Esophagus squamous epithelium (tissue), 5 donors: ENCODE measurements around the gene FAS. TPM values are rescaled to one million over a fixed set of nuclear protein-coding genes. Genes with fewer than 3 reads are reported as not detected.

Source experiments
- DNase-seq: peaks from one replicate; lab custom pipeline; 2025; lab: John Stamatoyannopoulos, UW
- H3K27ac ChIP-seq, 4 donors: fragments of 200-600 bp; sonication (generic); one replicate each; pipeline ENCODE4 v1.5.1; 2016 to 2019; ENCODE audit warnings: mild to moderate bottlenecking in 1 of 4
- H3K27me3 ChIP-seq, 4 donors: fragments of 200-600 bp; sonication (generic); 1 replicate in 3 of 4; 2 replicates in 1 of 4; pipeline versions ENCODE4 v1.5.1 to v1.6.0; 2017 to 2021; ENCODE audit warnings: antibody characterized with exemption in 1 of 4
- H3K36me3 ChIP-seq, 3 donors: fragments of 200-600 bp; sonication (generic); one replicate each; pipeline ENCODE4 v1.5.1; 2016 to 2019
- H3K4me1 ChIP-seq, 3 donors: fragments of 200-600 bp; sonication (generic); one replicate each; pipeline ENCODE4 v1.5.1; 2017 to 2019
- H3K4me3 ChIP-seq, 4 donors: fragments of 200-600 bp; sonication (generic); 1 replicate in 3 of 4; 2 replicates in 1 of 4; pipeline ENCODE4 v1.5.1; 2016 to 2019; ENCODE audit warnings: mild to moderate bottlenecking in 2 of 4, moderate library complexity in 1 of 4
- H3K9me3 ChIP-seq, 3 donors: fragments of 200-600 bp; sonication (generic); one replicate each; pipeline ENCODE4 v1.5.1; 2016 to 2019
- CTCF ChIP-seq, 6 experiments: fragments of 450-650 bp in 4 of 6; fragments of 200-600 bp in 2 of 6; sonication (generic) in 2 of 6; IDR thresholded peaks; one replicate each; pipeline ENCODE4 v1.5.1; 2016 to 2019; ENCODE audit warnings: antibody characterized with exemption in 6 of 6, mild to moderate bottlenecking in 4 of 6, moderate library complexity in 4 of 6
- POLR2A ChIP-seq, 4 donors: fragments of 450-650 bp; IDR thresholded peaks; one replicate each; pipeline ENCODE4 v1.6.1; 2017; ENCODE audit warnings: antibody characterized with exemption in 4 of 4, mild to moderate bottlenecking in 4 of 4, moderate library complexity in 3 of 4
- WGBS, 2 donors: methylation state at CpG; one replicate each; pipeline ENCODE4 v1.1.5; 2018; 5-methylcytosine and 5-hydroxymethylcytosine counted together
- intact Hi-C: fragments of 100-400 bp; cut with DNase I; formaldehyde crosslinking; loops from one replicate; pipeline ENCODE4 v1.15.0; 2022
- total RNA-seq, 4 donors: library from RNA; depleted of rRNA; stranded (reverse); fragments of >200 nt; gene quantifications; one replicate each; pipeline ENCODE4 v1.1.0, GENCODE V29; 2016
- donor health status: DM: yes; HTN: yes; CAD: no.

Gene FAS
- total RNA-seq, 4 donors from 2014 or later = 14.9 to 33.6 (median 19.4) TPM

- no peaks in the 10 kb centered on the region for H3K36me3 ChIP-seq
- TF ChIP-seq POLR2A (IDR thresholded peaks at IDR 0.05) = no peak
- TF ChIP-seq CTCF (IDR thresholded peaks at IDR 0.05) = no peak
- H3K27ac ChIP-seq = peak overlapping the region; percentile 37 to 76 (median 46)
- intact Hi-C loops = no loop called here
- peaks cover 0 to 40% (median 22%) of the 10 kb centered on the region in 3 donors for H3K4me1 ChIP-seq
- 10 to 12% methylated on average over 8 of the region's 8 CpGs for WGBS, 2 donors
- H3K9me3 ChIP-seq = no peaks in the 10 kb centered on the region
- no peak for DNase-seq
- H3K4me3 ChIP-seq = peak overlapping the region in 1 of 4 donors; percentile 20
- H3K27me3 ChIP-seq = no peaks in the 10 kb centered on the region
Observed at GRCh38 chr10:89032141-89032891, 41.7 kb downstream of the FAS start.

DNA sequence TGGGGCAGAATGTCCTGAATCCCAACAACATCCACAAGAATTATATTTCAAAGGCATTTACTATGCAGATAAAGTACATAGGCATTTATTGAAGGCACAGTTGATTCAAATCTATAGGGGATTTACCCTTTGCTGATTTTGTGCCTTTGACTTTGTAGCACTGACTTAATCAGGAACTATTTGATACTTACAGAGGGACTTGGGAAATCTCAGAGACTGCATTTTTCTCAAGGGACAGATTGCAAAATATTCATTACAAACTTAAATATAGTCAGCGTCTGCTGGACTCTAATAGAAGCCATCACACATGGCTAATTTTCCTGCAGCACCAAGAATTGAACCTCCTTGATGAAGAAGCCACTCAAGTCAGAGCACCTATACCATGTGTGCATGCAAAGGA is 44.9 kb downstream of the FAS start:
- H3K9me3 ChIP-seq = no peaks in the 10 kb centered on the region
- intact Hi-C loops = no loop called here
- H3K27me3 ChIP-seq = no peaks in the 10 kb centered on the region
- peaks cover 0 to 27% (median 22%) of the 10 kb centered on the region in 3 donors for H3K4me1 ChIP-seq
- DNase-seq = no peak
- TF ChIP-seq POLR2A (IDR thresholded peaks at IDR 0.05) (no peak), CTCF (IDR thresholded peaks at IDR 0.05) (no peak)
- no peak overlapping the region for H3K27ac ChIP-seq
- WGBS, 2 donors = 64 to 71% methylated on average over 1 of the region's 1 CpG
- no peaks in the 10 kb centered on the region for H3K36me3 ChIP-seq
- H3K4me3 ChIP-seq = no peak overlapping the region

DNA sequence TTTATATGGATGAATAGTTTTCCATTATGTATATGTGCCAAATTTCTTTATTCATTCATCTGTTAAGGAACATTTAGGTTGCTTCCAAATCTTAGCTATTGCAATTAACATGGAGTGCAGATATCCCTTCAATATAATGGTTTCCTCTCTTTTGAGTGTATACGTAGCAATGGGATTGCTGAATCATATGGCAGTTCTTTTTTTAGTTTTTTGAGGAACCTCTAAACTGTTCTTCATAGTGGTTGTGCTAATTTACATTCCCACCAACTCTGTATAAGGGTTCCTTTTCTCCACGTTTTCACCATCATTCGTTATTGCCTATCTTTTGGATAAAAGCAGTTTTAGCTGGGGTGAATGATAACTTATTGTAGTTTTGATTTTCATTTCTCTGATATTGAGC is 46.5 kb downstream of the FAS start:
- H3K4me3 ChIP-seq = no peak overlapping the region
- peaks cover under 1 to 17% (median 12%) of the 10 kb centered on the region in 3 donors for H3K4me1 ChIP-seq
- no peaks in the 10 kb centered on the region for H3K27me3 ChIP-seq
- no peak for TF ChIP-seq CTCF (IDR thresholded peaks at IDR 0.05)
- no peak for TF ChIP-seq POLR2A (IDR thresholded peaks at IDR 0.05)
- no peaks in the 10 kb centered on the region for H3K9me3 ChIP-seq
- intact Hi-C loops = no loop called here
- 84 to 86% methylated on average over 3 of the region's 3 CpGs for WGBS, 2 donors
- H3K36me3 ChIP-seq = no peaks in the 10 kb centered on the region
- no peak overlapping the region for H3K27ac ChIP-seq
- no peak for DNase-seq

DNA sequence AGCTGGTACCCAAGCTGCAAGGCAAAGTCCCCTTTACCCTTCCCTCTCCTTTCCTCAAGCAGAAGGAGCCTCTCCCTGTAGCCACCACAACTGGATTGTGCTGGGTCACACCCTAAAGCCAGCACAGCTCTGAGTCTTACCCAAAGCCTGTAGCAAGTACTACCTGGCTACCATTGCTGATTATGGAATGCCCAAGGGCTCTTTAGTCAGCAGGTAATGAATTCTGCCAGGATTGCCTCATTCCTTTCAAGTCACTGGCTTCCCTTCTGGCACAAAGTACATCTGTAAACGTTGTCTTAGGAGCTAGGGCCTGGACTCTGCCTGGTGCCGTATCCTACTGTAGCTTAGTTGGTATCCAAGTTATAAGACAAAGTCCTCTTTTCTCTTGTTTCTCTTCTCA is 52.0 kb downstream of the FAS start:
- H3K36me3 ChIP-seq = no peaks in the 10 kb centered on the region
- DNase-seq = no peak
- peaks cover 4 to 26% (median 11%) of the 10 kb centered on the region in 3 donors for H3K4me1 ChIP-seq
- H3K27ac ChIP-seq = peak overlapping the region; percentile 40 to 69 (median 66)
- H3K27me3 ChIP-seq = no peaks in the 10 kb centered on the region
- H3K4me3 ChIP-seq = no peak overlapping the region
- TF ChIP-seq CTCF (IDR thresholded peaks at IDR 0.05) (no peak), POLR2A (IDR thresholded peaks at IDR 0.05) (peak in 1 of 4 donors; percentile 6)
- intact Hi-C loops = no loop called here
- H3K9me3 ChIP-seq = no peaks in the 10 kb centered on the region
- 27 to 41% methylated on average over 2 of the region's 2 CpGs for WGBS, 2 donors

DNA sequence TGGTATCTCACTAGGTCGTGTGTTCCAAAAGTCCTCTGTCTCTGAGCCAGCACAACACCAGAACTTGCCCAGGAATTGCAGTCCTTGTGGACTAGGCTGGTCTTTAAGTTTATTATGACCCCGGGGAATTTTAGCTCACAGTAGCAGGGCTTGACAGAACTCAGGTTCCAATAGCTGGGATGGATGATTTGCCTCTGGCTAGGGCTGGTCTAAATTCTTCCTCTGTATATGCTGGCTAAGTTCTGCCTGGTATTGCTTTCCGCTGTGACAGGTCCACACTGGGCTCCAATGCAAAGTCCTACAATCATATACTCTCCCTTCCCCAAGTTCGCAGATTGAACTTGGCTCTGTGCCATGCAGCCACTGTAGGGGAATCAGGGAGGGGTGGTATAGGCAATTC is 52.5 kb downstream of the FAS start:
- H3K27me3 ChIP-seq = no peaks in the 10 kb centered on the region
- WGBS, 2 donors = 30 to 47% methylated on average over 4 of the region's 4 CpGs
- H3K9me3 ChIP-seq = no peaks in the 10 kb centered on the region
- H3K4me1 ChIP-seq = peaks cover 4 to 31% (median 11%) of the 10 kb centered on the region in 3 donors
- H3K4me3 ChIP-seq = no peak overlapping the region
- DNase-seq = no peak
- TF ChIP-seq POLR2A (IDR thresholded peaks at IDR 0.05) (no peak), CTCF (IDR thresholded peaks at IDR 0.05) (no peak)
- H3K27ac ChIP-seq = peak overlapping the region; percentile 40 to 68 (median 56)
- intact Hi-C loops = no loop called here
- no peaks in the 10 kb centered on the region for H3K36me3 ChIP-seq
